Measurements from ENCODE around the gene TRPC1.
"Not testable (repeated sequence)": the region's sequence is repeated elsewhere in the genome, so short reads cannot be mapped to it uniquely, and the experiment has no call there.

Gene TRPC1

DNA sequence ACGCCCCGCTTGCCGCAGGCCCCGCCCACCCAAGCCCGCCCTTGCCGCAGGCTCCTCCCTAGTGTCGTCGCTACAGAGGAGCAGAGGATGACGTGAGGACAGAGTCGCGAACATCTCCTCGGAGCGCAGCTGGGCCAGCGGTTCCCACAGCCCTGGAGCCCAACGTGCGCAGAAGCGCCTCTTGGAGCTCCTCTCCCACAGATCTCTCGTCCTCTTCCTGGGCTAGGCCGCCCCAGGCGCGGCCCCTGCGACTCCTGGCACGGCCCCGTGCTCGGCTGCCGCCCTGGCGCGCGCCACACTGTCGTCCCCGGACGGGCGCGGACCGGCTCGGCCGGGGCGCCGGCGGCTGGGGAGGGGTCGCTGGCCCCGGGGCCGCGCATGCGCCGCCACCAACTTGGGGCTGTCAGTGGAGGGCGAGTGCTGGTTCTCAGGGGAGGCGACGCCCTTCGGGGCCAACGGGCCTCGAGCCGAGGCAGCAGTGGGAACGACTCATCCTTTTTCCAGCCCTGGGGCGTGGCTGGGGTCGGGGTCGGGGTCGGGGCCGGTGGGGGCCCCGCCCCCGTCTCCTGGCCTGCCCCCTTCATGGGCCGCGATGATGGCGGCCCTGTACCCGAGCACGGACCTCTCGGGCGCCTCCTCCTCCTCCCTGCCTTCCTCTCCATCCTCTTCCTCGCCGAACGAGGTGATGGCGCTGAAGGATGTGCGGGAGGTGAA, at the start of gene TRPC1:
TSS of gene TRPC1 (plus strand) at position 67 of the 714 bp plus-strand sequence. CDS start at position 593, 526 bp downstream.
- DNase-seq (ENCODE audit: low read depth) = peak; percentile 39

DNA sequence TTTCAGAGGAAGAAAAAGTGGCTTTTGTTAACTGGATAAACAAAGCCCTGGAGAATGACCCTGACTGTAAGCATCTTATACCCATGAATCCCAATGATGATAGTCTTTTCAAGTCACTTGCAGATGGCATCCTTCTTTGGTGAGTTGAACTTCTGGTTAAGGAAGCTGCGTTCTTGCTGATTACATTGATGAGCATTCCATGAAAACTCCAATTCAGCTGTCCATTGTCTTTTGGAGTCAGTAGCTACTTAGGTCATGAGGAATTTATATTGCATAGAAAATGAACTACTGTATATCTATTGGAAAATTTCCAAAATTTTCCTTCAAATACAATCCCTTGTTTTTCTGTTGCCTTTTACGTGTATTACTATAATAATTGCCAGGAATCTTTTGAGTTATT, 47.7 kb upstream of the TRPC1 start:
- DNase-seq (ENCODE audit: low read depth) = no peak

DNA sequence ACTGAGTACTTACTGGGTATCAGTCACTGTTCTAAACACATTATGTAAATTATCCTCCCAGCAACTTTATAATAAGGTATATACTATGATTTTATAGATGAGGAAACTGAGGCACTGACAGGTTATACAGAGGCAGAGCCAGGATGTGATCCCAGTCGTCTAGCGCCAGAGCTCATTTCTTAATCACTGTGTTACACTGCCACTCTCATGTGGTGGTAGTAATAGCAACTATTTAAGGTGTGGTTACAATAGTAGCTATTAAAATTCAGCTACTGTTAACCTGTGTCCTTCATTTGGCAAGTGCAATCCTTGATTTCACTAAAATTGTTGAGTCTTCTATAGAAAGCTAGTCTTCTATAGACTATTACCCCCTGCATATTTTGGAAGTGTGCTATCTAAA, 43.1 kb upstream of the TRPC1 start:
- DNase-seq (ENCODE audit: low read depth) = no peak

DNA sequence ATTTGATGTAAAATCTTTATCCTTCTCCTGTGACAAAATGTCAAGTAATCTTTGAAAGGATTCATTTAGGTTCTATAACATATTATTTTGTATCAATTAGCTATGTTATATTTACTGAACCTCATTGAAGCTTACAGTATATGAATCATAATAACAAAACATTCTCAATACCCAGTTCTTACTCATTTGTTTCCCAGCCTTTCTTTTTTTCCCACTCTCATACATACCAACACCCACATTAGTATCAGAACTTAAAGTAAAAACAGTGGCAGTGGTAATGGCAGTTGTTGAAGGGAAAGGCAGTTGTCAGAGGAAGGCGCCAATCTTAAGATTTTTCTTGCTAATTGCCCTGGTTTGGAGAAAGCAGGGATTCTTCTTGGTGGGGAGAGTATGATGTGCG, 33.2 kb upstream of the TRPC1 start:
- no peak for DNase-seq (ENCODE audit: low read depth)

DNA sequence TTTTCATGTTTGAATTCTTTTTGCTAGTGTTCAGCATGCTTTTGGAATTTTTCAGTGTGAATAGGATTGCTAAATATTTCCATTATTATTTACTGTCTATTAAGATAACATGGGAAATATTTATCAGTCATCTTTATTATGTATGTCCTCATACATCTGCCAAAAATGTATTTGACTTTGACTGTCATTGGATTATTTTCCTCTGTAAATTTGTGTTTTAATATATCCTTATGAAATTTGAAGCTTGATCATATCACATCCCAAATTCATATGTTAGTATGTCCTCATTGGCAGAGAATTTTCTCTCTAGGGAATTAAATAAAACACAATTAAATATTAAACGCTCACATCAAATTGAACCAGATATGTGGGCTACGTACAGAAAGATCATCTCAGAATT, 32.3 kb upstream of the TRPC1 start:
- DNase-seq (ENCODE audit: low read depth) = no peak

DNA sequence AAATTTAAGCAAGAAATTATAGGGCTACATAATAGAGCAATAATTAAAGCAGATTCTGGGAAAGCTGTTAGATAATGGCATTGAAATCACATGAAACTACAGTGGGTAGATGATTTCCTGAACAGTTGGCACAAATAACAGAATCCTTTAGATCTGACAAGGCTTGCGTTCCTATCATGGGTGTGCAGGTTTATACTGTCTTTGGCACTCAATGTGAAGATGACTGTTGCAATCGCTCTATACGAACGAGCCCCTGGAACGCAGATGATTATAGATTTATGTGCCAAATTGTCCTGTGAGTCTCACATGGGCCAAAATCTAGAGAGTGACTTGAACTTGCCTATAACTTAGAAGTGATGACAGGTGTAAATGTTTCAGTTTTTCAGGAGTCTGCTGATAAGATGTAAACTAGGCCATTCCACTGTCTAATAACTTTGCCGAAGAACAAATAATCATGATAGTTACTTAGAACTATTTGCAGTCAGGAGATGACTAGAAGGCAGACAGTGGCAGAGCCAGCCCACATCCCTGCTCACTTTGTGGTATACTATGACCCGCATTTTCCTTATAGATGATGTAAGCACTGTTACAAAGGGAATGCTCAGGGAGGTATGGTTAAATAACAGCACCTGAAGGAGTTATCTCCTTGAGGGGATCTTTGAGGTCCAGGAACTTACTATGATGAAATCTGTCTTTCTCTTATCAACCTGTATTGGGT, 30.5 kb upstream of the TRPC1 start:
- no peak for DNase-seq (ENCODE audit: low read depth)

DNA sequence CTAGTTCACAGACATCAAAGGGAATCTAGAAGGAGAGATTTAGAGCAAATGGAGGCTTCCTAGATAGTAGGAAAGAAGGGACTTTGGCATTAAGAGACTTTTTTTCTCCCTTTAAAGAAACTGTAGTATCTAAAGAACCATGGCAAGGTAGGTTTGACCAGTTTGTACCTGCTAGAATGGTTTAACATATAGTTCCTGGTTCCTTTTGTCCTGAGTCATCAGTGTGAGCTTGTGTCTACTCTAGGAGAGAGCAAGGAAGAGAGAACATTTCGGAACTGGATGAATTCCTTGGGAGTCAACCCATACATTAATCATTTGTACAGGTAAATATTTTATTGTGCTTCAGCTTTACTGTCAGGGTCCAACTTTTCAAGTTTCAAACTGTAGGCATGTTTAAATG, 29.6 kb upstream of the TRPC1 start:
- no peak for DNase-seq (ENCODE audit: low read depth)

DNA sequence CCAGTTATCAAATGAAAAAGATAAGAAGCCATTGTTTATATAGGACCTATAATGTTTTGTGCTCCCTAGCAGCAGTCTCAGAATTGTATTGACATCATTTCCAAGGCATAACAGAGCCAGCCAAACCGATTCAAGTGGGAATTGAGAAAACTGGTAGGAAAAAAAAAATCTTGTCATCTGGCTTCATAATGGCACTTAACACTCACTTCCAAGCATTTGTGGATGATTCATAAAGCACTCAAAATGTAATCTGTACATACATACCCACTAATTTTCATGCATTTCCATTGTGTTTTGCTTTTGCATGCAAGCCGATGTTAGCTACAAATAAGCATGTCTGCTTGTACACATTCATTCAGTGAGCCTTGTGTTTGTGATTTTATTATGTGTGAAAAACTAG, 18.6 kb upstream of the TRPC1 start:
- no peak for DNase-seq (ENCODE audit: low read depth)

DNA sequence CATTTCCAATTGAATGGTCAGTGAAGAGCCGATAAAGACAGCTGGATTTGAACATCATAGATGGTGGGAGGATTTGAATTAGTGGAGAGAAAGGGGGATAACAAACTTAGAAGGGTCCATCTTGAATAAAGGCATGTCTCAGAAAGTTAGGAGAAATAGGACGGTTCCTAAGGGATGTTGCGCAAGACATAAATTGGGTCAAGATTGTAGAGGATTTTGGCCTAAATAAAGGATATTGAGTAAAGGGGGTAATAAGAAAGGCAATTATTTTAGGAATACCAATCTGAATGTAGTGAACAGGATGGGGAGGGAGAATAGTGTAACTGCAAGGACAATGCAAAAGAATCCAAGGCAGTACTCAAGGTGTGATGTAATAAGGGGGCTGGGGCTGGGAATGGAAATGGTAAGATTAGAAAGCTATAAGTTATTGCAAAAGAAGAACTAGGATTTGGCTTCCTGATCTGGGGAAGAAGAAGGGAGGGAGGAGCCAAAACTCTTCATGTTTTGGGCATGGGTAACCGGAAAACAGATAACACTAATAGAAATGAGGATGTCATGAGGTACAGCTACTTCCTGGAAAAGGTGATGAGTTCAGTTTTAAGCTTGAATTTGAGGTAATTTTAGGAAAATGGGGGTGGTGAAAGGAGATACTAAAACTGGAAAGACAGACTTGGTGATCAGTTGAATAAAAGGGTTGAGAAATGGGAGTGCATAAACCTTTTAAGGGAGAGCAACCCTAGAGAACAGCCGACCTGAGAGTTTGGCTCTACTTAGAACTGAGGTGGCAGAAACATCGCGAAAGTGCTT, 17.3 kb upstream of the TRPC1 start:
- DNase-seq (ENCODE audit: low read depth) = no peak

DNA sequence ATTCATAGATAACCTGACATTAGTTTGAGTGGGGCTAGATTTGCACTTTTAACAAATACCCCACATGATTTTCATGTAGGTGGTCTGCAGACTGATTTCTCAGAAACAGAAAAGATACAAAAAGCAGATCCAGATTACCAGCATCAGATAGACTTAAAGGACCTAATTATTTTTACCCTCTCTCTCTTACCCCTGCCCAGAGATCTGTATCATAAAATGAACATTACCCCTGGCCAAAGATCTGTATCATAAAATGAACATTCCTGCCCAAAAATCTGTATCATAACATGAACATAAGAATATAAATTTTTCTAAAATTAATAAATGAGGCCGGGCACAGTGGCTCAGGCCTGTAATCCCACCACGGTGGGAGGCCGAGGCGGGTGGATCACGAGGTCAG, 14.6 kb upstream of the TRPC1 start:
- DNase-seq (ENCODE audit: low read depth) = no peak

DNA sequence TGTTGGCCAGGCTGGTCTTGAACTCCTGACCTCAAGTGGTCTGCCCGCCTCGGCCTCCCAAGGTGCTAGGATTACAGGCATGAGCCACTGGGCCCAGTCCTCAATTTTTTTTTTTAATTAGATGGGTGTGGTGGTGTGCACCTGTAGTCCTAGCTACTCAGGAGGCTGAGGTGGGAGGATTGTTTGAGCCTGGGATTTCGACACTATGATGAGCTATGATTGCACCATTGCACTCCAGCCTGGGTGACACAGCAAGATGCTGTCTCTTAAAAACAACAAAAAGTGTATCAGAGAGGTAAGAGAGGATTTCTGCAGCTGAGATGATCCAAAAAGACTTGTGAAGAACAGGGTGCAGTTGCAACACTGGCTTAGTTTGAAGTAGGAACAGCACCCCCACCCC, 9.0 kb upstream of the TRPC1 start:
- not testable (repeated sequence) for DNase-seq (ENCODE audit: low read depth)

DNA sequence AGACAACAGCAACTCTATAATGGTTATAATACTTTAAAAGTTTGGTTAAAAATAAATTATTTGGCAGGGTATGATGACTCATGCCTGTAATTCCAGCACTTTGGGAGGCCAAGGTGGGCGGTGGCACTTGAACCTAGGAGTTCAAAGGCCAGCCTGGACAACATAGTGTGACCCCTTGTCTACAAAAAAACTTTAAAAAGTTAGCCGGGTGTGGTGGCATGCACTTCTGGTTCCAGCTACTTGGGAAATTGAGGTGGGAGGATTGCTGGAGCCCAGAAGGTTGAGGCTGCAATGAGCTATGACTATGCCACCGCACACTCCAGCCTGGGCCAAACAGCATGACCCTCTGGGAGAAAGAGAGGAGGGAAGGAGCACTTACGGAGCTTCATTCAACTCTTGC, 7.7 kb upstream of the TRPC1 start:
- no peak for DNase-seq (ENCODE audit: low read depth)

DNA sequence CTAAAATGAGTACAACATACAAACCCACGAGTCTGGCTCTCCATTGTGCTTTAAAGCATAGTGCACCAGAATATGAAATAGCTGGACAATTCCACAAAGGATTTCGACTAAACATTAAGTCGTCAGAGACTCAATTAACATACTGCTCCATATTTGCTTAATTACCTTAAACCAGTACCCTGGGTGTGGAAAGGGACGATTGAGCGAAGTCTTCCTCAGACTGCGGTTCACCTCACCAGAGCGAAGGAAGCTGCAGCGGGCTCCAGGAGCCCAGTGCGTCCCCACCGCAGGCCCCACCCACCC, 218 bp upstream of the TRPC1 start:
- DNase-seq (ENCODE audit: low read depth) = no peak

DNA sequence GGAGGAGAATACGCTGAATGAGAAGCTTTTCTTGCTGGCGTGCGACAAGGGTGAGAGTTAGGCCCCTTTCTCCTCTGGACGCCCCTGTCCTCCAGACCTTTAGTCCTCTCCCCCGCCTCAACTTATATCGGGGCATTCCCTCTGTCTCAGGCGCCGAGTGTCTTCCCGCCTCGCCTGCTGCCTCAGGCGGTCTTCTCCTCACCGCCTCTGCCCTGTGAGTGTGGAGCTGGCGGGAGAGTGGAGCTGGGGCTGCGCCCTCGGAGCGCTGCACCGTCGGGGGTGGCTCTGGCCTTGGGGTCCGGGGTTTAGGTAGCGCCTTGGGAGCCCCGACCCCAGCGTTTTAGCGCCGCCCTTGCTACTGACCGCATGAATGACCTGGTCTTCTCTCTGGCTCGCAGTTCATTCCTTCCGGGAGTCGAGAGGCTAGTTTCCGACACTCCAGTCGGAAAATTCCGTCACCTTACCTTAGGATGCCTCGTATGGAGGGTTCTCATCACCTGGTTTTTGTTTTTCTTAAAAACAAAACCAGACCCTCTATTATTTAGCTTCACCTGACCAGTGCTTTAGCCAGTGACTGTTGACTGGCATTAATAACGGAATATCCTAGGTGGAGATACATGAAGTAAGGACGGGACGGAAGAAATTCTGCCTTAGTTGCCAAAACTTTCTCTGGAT, 985 bp downstream of the TRPC1 start:
- DNase-seq (ENCODE audit: low read depth) = no peak

DNA sequence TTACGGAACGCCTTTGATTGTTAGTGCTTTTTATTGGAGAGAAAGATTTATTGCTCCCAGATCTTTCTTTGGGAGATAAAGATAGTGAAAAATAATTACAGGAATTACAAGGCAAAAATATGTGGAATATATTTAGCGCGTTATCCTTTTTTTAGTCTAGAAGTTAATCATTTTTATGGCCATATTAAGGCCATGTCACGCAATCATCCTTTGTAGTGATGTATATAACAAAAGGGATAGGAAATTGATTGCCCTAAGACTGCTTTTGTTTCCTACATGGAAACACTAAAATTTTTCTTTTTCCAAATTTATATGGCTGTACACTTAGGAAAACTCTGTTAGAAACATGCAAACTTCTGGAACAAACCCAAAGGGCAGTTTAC, 1.5 kb downstream of the TRPC1 start:
- DNase-seq (ENCODE audit: low read depth) = no peak

DNA sequence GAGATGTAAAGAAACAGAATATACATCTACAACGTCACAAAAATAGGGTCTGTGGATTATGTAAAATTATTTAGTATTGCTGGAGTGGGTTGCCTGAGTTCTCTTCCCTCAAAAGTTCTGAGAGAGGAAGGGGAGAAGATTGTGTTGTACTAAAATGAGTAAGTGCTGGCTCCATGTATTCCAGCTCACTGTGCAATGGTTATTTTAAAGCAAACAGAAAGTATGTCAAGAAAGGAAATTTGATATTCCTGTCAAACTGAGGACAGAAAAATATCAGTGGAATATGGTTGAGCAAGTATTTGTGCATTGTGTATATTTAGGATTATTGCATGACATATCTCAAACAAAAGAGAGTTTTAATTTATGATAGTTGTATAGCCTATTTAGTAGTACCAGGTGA, 2.2 kb downstream of the TRPC1 start:
- DNase-seq (ENCODE audit: low read depth) = no peak

DNA sequence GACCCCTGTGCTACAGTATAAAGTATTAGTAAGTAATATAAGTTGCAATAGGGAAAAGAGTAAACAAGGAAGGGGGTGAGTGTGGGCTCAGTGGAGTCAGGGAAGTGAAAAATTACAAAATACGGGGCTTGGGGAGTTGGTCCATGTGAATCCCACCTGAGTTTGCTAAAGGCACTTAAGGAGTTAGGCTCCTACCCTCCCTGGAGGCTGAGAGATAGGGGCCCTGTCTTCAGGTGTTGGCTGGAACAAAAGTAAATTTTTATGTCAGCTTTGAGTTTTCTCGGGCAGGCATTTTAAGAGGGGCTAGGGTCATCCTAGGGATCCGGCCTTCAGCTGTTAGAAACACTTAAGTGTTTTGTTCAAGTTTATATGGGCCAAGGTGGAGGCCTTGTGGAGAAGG, 8.2 kb downstream of the TRPC1 start:
- DNase-seq (ENCODE audit: low read depth) = no peak

DNA sequence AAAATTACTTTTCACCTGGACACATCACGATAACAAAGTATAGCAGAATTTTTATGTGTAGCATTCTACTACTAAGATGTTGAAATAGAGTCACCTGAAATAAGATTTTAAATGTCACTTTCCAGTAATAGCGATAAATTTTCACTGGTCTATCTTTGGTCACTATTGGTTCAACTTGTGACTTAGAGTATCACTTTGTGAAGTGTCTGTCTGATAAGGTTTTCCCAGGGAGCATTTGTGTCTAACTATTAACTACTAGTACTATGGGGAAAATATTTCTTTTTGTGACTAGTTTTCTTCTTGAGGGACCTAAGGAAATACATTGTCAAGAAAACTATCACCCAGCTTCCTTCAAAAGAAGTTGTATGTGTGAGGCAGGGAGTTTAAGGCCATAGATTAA, 11.0 kb downstream of the TRPC1 start:
- DNase-seq (ENCODE audit: low read depth) = no peak

DNA sequence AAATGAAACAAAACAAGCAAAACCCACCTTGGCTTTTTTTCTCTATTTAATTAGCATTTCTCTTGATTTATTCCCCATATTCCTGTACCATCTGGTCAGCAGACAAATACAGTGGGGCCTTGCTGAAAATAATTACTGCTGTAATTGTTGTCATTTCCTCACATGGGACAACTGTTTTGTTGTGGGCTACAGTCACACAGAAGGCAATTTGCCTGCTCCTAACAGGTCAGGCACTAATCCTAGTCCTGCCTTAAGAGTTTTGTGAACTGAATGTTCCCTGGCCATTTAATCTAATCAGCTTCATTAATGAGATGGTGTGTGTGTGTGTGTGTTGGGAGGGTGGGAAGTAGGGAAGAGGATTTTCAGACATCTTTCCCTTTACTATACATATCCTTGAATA, 11.6 kb downstream of the TRPC1 start:
- no peak for DNase-seq (ENCODE audit: low read depth)

DNA sequence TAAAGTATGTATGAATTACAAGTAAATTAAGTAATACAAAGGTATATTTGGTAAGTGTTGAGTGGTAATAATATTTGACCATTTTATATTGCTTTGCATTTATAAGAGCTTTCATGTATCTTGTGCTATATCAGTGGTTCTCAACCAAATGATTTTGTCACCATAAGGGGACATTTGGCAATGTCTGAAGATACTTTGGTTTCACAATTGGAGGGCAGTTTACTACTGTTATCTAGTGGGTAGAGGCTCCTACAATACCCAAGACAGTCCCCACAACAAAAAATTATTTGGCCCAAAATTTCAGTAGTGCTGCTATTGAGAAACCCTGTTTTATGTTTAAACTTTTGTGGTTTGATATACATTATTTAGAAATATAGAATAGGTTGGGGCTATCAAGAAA, 14.6 kb downstream of the TRPC1 start:
- DNase-seq (ENCODE audit: low read depth) = no peak

DNA sequence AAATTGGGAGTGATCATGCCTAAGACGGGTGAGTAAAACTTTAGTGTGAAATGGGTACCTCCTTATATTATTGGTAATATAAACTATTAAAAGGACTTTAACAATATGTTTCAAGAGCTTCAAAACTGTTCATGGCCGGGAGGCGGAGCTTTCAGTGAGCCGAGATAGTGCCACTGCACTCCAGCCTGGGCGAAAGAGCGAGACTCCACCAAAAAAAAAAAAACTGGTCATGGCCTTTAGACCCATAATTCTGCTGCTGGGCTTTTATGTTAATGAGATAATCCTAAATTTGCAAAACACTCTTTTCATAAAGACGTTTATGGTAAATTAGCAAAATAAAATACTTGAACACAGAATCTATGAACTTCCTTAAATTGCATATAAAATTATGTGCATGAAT, 22.8 kb downstream of the TRPC1 start:
- no peak for DNase-seq (ENCODE audit: low read depth)

DNA sequence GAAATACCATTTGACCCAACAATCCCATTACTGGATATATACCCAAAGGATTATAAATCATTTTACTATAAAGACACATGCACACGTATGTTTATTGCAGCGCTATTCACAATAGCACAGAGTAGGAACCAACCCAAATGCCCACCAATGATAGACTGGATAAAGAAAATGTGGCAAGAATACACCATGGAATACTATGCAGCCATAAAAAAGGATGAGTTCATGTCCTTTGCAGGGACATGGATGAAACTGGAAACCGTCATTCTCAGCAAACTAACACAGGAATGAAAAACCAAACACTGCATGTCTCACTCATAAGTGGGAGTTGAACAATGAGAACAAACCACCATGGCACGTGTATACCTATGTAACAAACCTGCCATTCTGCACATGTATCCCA, 26.7 kb downstream of the TRPC1 start:
- DNase-seq (ENCODE audit: low read depth) = not testable (repeated sequence)

DNA sequence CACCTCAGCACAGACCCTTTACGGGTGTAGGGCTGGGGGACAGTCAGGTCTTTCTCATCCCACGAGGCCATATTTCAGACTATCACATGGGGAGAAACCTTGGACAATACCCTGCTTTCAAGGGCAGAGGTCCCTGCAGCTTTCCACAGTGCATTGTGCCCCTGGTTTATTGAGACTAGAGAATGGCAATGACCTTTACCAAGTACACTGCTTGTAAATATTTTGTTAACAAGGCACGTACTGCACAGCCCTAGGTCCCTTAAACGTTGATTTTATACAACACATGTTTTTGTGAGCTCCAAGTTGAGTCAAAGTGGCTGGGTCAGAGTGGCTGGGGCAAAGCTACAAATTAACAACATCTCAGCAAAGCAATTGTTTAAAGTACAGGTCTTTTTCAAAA, 28.8 kb downstream of the TRPC1 start:
- not testable (repeated sequence) for DNase-seq (ENCODE audit: low read depth)
